HUDEP-2 (cell line): ENCODE measurements around the gene RGSL1.
"Not testable (repeated sequence)": the region's sequence is repeated elsewhere in the genome, so short reads cannot be mapped to it uniquely, and the experiment has no call there.

Experiments used
- DNase-seq, 76 experiments: peaks; one replicate each; lab custom pipeline; 2025; ENCODE audit not compliant: unreplicated experiment in 76 of 76; lab: John Stamatoyannopoulos, UW

RGSL1 gene

DNA sequence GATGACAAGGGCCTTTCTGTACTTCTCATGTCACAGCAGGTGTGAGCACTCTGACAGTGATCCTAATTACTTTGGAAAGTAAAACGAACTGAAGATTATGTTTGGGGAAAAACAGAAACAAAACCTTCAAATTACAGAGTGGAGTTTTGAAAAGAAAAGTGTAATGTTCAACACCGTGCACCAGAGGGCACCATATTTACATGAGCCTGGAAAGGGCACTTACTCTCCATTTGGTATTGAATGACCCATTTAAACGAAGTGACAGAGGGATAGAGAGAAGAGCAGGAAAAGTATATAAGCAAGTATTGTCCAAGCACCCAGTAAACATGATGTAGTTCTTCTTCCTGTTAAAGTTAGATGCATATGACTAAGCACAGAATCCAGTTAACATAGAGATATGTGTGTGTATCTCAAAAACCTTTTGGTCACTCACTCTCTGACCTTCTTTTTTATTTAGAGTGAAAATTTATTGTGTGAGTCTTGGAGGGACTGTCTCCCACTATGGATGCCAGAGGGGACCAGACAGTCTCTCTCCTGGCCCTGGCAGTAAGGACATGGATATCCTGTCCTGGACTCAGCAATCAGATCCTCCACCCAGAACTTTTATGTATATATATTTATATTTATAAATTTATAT is 3.8 kb upstream of the RGSL1 start:
- DNase-seq = peak in 37 of 76 experiments; percentile 1 to 57 (median 31)

DNA sequence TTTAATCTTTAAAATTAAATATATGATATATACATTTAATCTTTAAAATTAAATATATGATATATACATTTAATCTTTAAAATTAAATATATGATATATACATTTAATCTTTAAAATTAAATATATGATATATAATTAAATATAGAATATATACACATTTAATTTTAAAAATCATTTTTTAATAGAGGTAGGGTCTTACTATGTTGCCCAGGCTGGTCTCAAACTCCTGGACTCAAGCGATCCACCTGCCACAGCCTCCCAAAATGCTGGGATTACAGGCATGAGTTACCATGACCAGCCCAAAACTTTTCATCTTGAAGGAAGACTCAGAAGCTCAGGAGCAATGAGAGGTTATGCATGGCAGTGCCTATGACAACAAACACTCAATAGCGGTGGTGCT is 2.8 kb upstream of the RGSL1 start:
- not testable (repeated sequence) for DNase-seq

DNA sequence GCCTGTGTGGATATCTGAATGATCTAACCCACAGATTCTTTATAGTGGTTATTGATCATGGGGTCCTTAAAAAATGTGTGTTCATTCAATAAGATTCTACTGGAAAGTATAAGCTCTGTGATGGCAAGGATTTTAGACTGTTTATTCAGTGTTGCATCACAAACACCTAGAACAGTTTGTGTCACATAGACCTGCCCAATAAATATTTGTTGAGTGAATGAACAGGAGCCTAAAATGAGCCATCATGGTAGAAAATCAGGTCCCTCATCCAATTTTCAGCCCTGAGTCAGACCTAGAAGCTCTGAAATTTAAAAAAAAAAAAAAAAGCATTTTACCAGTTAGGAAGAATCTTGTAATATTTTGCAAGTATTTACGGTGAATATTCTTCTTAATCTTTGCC is 2.3 kb upstream of the RGSL1 start:
- DNase-seq = no peak

DNA sequence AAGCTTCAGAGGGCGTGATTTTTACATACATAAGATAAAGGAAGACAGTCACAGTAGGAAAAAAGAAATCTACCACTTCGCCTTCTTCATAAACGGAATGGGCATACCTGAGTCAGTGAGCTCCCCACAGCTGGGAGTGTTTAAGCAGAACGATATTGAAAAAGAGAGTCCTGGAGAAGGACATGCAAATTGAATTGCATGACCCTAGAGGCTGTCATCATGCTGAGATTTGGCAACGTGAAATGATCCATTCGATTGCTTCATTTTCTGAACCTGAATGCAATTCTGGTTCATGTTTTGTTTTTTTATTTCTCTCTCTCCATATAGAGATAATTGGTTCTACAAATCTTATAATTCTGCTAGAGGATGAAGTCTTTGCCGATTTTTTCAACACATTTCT is 3.7 kb downstream of the RGSL1 start:
- DNase-seq = no peak

- DNase-seq = no peak
Measured at GRCh38 chr1:182457844-182458243, 7.9 kb downstream of the RGSL1 start.

DNA sequence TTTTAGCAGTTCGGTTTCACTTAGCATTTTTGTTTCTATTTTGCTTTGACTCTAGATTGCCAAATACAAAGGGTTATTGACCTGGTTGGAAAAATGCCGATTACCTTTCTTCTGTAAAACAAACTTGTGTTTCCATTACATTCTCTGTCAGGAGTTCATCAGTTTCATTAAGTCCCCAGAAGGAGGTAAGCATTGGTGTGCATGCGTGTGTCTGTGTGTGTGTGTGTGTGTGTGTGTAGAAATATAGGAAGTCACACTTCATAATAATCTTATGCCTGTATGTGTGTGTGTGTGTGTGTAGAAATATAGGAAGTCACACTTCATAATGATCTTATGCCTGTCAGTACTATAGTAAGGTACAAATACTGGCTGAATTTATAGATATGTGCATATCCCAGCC is 10.0 kb downstream of the RGSL1 start:
- DNase-seq = no peak

DNA sequence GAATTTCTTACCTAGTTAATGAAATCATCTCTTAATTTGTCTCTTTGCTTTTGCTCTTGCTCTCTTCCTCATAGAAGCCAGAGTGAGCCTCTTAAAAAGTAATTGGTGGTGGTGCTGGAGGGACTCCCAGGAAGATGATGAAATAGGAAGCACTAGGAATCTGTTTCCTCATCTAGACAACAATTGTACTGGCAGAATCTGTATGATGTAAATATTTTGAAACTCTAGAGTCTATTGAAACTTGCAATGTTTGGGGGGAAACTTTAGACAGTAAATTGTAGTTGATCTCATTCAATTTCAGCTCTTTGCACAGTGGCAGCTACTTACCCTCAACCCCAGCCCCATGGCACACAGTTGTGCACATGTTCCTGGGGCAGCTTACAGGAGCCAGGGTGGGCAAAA is 10.6 kb downstream of the RGSL1 start:
- no peak for DNase-seq

- no peak for DNase-seq
Measured at GRCh38 chr1:182473556-182473955, 23.6 kb downstream of the RGSL1 start.

- peak in 72 of 76 experiments; percentile 28 to 88 (median 74) for DNase-seq
Measured at GRCh38 chr1:182476625-182477024, 26.7 kb downstream of the RGSL1 start.

DNA sequence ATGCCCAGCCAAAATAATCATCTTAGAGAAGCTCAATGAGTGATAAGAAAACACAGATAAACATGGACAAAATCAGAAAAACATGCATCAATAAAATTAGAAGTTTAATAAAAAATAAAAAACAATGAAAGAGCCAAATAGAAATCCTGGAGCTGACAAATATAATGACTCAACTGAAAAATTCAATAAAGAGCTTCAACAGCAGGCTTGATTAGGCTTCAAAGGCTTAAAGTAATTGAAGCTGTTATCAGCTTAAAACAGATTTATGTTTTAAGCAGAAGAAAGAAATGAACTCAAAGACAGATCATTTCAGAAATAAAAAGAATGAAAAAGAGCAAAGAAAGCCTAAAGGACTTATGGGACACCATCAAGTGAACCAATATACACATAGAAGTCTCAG is 28.3 kb downstream of the RGSL1 start:
- peak in 3 of 76 experiments; percentile 4 to 8 (median 7) for DNase-seq

DNA sequence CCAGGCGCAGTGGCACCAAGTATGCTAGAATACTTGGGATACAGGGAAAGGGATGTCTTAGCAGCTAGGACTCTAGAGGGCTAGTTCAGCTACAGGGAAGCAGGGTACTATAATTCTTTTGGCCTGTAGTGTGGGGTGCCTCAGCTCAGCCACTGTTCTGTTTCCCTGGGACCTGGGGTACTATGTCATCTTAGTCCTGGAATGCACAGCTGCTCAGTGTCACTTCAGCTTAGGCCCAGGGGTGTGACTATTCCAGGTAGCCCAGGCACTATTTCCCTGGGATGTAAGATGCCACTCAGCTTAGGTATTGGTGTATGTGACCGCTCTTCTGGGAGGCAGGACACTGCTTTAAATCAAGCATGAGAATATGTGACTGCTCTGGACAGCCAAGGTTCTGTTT is 34.1 kb downstream of the RGSL1 start:
- DNase-seq = no peak

DNA sequence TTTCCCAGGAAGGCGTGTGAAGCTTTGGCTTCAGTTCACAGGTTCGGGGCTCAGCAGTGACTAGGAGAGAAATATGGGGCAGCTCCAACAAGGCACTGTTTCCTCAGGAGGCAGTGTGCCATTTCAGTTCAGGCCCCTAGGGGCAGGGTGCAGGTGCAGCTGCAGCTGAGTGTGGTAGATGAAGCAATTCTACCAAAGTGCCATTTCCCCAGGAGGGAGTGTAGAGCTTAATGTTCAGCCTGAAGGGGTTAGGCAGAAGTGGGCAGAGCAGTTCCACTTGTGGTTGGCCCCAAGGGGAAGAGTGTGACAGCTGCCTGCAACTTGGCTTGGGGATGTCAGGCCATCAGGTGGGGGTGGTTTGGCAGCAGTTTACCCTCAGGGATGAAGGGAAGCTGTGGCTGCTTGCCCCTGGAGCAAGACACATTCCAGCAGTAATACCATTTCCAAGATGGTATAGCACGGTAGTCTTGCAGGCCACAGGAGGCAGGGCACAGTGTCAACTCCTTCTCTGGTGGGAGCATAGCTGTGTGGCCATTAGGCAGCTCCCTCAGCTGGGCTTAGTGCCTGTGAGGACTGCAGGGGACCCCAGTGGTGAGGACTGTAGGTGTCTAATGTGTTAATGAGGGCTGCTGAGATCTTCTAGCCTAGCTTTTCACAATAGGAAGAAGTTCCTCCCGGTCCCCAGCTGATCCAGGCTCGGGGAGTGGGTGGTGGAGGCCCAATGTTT is 34.7 kb downstream of the RGSL1 start:
- peak in 19 of 76 experiments; percentile 1 to 40 (median 6) for DNase-seq

- no peak for DNase-seq
Measured at GRCh38 chr1:182485861-182486260, 35.9 kb downstream of the RGSL1 start.

DNA sequence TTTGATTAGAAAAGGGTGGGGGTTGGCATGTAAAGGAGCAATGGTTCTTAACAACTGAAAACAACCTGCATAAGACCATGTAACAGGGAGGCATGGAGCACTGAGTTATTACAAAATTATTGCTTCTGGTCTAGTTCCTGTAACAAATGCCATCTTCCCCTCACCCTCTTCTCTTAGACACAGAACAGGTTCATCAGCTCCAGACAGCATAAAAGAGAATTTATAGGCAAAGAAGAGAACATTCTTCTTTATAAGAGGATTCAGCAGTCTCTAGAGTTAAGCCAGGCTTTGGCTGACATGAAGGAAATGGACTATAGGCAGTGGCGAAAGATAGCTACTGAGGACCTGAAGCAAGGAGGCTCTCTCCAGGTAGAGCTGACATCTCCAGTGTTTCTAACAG is 38.9 kb downstream of the RGSL1 start:
- no peak for DNase-seq

- DNase-seq = no peak
Measured at GRCh38 chr1:182493063-182493462, 43.1 kb downstream of the RGSL1 start.

- no peak for DNase-seq
Measured at GRCh38 chr1:182495002-182495401, 45.1 kb downstream of the RGSL1 start.

GRCh38 chr1:182495693-182496092 is 45.7 kb downstream of the RGSL1 start:
- DNase-seq = no peak

- DNase-seq = peak in 70 of 76 experiments; percentile 5 to 73 (median 46)
Measured at GRCh38 chr1:182507685-182508084, 57.7 kb downstream of the RGSL1 start.

DNA sequence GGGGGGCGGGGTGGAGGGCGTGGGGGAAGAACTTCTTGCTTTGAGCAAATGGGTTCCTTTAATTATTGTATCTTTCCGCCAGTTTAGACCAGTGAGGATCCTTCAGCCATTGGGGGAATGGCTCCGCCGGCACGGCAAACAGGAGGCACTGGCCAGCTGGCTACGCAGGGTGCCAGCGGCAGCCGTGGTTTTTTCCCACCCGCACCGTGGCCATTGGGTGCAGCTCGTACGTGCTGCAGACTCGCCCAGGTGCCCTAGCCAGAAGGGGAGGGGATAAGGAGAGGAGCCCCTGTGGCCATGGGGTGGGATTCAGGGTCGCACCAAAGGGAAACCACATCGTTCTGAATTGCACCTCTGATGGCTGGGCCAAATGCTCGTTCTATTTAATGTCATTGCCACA is 65.6 kb downstream of the RGSL1 start:
- no peak for DNase-seq

- DNase-seq = no peak
Measured at GRCh38 chr1:182520736-182521135, 70.8 kb downstream of the RGSL1 start.

GRCh38 chr1:182525342-182525741 is 75.4 kb downstream of the RGSL1 start:
- DNase-seq = no peak

- DNase-seq = no peak
Measured at GRCh38 chr1:182527680-182528079, 77.7 kb downstream of the RGSL1 start.
